ENCODE data around the gene NSFL1C.

NSFL1C gene

DNA sequence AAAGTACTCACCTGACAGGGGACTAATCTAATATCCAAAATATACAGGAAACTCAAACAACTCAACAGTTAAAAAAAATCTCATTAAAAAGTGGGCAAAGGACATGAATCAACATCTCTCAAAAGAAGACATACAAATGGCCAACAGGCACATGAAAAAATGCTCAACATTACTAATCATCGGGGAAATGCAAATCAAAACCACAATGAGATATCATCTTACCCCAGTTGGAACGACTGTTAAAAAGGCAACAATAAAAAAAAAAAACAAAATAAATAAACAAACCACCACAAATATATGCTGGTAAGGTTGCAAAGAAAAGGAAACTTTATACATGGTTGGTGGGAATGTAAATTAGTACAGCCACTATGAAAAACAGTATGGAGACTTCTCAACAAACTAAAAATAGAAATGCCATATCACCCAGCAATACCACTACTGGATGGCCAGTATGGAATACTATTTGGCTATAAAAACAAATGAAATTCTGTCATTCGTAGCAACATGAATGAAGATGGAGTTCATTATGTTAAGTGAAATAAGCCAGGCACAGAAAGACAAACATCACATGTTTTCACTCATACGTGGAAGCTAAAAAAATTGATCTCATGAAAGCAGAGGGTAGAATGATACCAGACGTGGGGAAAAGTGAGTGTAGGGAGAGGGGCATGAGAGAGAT, 17.9 kb upstream of the NSFL1C start:
- DNase-seq (ENCODE audit: low read depth), result no peak

DNA sequence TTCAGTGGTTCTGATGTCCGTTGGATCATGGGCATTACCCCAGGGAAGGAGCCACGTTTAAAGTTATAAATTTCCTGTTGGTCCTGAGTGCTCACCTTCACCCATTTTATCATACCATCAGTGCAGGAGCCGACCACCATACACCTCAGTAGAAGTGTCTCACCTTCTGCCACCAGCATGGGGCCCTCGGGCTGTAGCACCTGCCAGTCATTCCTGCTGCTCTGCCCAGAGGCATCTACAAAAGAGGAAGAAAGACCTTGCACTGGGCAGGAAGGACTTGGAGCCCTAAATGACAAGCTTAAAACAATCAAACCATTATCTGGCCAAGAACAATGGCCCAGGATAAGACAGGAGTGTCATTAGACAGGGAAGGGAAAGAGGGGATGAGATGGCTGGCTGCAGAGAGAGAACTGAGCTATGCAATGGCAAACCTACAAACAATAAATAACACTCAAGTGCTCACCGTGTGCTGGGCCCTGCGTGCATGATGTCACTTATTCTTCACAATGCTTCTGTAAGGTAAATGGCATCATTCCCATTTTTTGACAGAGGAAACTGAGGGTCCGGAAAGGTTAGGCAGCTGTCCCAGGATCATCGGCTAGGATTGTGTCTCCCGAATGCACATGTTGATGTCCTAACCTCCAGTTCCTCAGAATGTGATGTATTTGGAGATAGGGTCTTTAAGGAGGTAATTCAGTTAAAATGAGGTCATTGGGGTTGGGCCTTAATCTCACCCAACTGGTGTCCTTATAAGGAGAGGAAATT, 13.4 kb upstream of the NSFL1C start:
- DNase-seq (ENCODE audit: low read depth), result no peak

DNA sequence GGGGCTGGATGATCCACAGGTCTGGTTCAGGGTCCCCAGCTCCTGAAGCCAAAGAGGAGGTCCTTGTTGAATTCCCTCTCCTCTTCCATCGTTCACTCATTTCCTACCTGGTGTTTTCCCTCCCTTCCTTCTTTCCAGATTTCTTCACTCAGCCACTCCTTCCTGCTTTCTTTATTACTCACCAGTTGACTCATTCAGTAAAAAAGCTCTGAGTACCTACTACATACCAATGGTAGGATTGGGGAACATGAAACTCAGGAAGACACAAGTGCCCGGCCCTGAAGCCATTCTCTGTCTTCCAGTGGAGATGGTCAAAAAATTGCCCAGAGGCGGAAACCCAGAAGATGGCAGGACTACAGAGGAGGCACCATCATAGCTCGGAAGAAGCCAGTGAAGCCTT, 11.9 kb upstream of the NSFL1C start:
- no peak for DNase-seq (ENCODE audit: low read depth)

DNA sequence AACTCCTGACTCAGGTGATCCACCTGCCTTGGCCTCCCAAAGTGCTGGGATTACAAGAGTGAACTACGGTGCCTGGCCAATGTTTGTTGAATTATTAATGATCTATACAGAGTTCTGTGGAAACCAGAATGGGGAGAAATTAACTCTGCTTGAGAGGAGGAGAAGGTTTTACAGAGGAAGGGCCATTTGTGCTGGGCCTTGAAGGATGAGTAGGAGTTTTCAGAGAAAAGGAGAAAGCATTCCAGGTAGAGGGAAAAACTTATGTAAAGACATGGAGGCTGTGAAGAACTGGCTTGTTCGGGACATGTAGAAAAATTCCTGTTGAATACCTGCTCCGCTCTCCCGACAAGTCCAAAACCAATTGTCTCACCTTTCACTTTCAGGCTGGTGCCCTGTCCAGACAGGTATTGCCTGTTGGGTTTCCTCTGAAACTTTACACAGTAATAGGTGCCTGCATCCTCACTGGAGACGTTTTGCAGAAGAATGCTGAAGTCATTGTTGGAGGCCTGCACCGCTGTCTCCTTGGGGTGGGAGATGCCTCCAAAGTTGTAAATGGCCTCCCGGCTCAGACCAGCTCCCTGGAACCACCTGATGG, 11.3 kb upstream of the NSFL1C start:
- DNase-seq (ENCODE audit: low read depth), result no peak

GRCh38 chr20:1474817-1475603, 8.4 kb upstream of the NSFL1C start:
- no peak for DNase-seq (ENCODE audit: low read depth)

GRCh38 chr20:1474325-1474724, 7.7 kb upstream of the NSFL1C start:
- DNase-seq (ENCODE audit: low read depth), result no peak

DNA sequence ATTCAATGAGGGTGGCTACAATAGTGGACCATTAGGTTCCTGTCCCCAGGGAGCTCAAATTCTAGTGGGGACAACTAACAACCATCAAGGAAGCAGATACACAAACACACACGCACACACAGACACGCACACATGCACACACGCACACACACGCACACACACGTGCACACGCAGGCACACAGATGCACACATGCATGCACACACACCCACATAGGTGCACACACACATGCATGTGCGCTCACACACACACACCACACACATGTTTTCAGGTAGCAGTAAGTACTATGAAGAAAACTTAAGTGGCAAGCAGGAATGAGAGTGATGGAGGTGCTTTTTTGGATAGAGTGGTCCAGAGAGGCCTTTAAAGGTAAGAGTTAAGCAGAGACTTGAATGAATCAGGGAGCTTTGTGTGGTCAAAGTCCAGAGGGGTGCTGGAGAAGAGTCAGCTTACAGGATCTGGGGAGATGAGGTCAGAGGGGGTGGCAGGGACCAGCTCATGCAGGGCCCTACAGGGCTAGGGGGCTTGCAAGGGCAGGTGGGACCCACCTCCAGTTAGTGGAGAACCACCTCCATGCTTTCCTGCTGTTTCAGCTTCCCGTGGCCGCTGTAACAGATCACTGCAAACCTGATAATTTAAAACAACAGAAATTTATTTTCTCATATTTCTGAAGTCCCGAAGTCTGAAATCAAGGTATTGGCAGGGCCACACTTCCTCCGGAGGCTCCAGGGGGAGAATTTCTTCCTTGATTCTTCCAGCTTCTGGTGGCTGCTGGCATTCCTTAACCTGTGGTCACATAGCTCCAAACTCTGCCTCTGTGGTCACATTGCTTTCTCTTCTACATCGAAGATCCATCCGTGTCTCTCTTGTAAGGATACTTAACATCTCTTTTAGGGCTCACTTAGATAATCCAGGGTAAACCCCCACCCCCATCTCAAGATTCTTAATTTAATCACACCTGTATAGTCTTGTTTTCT, 6.9 kb upstream of the NSFL1C start:
- no peak for DNase-seq (ENCODE audit: low read depth)

DNA sequence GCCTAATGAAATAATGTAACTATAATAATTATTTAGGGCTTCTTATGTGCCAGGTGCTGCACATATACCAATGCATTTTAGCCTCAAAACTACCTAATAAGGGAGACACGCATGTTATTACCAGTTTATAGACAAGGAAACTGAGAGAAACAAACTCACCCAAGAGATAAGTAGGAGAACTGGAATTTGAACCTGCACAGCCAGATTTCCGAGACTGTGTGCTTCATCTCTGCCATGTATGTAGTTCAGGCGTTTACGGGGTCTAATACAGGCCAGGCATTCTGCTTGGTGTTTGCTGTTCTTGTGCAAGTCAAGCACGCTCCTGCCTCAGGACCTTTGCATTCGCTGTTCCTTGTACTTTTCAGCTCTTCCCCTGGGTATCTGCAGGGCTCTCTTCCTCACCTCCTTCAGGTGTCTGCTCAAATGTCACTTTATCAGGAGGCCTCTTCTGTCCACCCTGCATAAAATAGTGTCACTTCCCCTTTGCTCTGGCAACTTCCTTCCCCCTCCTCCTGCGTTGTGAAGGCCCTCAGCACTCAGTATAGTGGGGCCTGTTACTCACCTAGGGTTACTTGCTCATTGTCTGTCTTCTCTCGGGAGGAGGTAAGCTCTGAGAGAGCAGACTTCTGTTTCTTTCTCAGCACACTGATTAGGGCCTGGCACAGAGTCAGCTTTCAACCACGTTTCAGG, 6.1 kb upstream of the NSFL1C start:
- no peak for DNase-seq (ENCODE audit: low read depth)

DNA sequence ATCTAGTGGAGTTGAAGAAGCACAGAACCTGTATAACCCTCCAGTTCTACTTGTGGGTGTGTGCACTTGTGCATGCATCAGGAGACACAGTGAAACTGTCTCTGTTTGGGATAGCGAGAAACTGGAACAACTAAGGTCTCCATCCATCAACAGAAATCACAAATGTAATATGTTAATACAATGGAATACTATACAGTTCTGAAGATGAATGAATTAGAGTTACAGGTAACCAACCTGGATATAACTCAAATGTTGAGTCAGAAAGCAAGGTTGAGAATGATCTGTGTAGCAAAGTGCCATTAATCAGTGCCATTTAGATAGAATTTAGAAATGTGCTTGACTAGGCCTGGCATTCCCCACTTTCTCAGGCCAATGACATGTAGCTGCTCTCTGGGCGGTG, 4.6 kb upstream of the NSFL1C start:
- no peak for DNase-seq (ENCODE audit: low read depth)

DNA sequence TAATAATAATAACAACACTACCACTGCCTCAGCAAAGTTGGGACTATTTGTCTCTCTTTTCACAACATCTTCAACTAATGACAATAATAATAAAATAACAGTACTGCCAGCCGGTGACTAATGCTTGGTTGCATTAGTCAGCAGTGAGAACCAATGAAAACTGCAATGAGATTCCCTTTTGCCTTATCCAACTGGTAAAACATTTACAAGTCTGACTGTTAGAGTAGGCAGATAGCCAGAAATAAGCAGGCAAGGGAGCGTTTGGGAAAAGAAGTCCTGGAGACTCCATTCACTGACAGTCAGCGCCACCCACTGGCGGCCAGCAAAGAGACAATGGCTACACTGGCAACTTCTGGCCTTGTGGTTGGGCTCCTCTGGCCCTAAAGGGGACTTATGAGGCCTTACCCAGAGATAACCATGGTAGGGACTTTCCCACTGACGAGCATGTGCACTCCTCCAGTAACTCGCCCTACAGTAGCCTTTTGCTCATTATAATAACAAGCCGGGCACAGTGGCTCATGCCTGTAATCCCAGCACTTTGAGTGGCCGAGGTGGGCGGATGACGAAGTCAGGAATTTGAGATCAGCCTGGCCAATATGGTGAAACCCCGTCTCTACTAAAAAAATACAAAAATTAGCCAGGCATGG, 3.4 kb upstream of the NSFL1C start:
- no peak for DNase-seq (ENCODE audit: low read depth)

- no peak for DNase-seq (ENCODE audit: low read depth)
Observed at GRCh38 chr20:1469306-1469905, 2.8 kb upstream of the NSFL1C start.

GRCh38 chr20:1468117-1468624, 1.5 kb upstream of the NSFL1C start:
- no peak for DNase-seq (ENCODE audit: low read depth)

- DNase-seq (ENCODE audit: low read depth), result no peak
Observed at GRCh38 chr20:1467355-1468116, 887 bp upstream of the NSFL1C start.

GRCh38 chr20:1467082-1467354, 369 bp upstream of the NSFL1C start:
- DNase-seq (ENCODE audit: low read depth), result no peak

GRCh38 chr20:1465470-1466210, 1.0 kb downstream of the NSFL1C start:
- no peak for DNase-seq (ENCODE audit: low read depth)

DNA sequence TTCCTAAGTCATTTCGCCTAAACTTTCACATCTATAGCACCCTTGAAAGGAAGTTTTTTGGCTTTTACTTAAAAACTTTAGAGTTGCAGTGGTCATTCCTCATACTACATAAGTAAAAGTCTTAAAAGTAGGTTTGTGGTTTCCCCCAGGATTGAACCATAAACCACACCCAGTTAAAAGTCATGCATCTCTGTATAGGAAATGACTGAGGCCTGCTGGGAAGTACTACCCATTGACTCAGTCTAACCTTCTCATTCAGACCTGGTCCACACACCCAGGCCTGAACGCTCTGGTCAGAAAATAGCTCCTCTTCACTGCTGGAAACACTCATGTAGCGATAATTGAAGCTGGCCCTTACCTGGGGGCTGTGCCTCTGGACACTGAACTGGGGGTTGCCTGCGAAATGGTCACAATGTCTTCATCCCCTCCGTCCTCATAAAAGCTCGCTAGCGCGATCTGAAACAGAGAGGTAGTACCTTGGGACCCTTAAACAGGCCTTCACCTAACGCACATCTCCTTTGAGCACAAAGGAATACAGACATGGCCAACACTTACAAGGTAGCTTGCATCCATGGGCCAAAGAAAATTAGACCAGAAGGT, 2.6 kb downstream of the NSFL1C start:
- no peak for DNase-seq (ENCODE audit: low read depth)

- no peak for DNase-seq (ENCODE audit: low read depth)
Observed at GRCh38 chr20:1462834-1463233, 3.8 kb downstream of the NSFL1C start.

GRCh38 chr20:1462001-1462400, 4.6 kb downstream of the NSFL1C start:
- no peak for DNase-seq (ENCODE audit: low read depth)

Data from stimulated activated CD8-positive, alpha-beta memory T cell treated with anti-CD3 and anti-CD28 coated beads, Interleukin-12 subunit alpha, Interleukin-12 subunit beta, amount 100 ng/mL, for 4 hours (primary cell).